PFSK-1 (cell line): ENCODE results near the gene EMILIN3.

Source experiments
- POLR2AphosphoS5 ChIP-seq: IDR thresholded peaks from 2 replicates; pipeline ENCODE4 v1.6.1; 2012; ENCODE audit warnings: low read depth, mild to moderate bottlenecking, control low read depth, low read length, moderate library complexity
- REST ChIP-seq, 2 experiments: IDR thresholded peaks; 2 replicates each; pipeline versions ENCODE4 v1.6.1 to v1.8.0; 2011 to 2012; ENCODE audit warnings: low read depth in 2 of 2, low read length in 2 of 2, control low read depth in 1 of 2, inconsistent platforms in 1 of 2, mild to moderate bottlenecking in 1 of 2, moderate library complexity in 1 of 2; ENCODE audit not compliant: insufficient read depth in 1 of 2
- SIN3A ChIP-seq: IDR thresholded peaks from 2 replicates; pipeline ENCODE4 v1.6.1; 2012; ENCODE audit warnings: mild to moderate bottlenecking, low read length, moderate library complexity, borderline replicate concordance; ENCODE audit not compliant: insufficient read depth
- TAF1 ChIP-seq: IDR thresholded peaks from 2 replicates; pipeline ENCODE4 v1.6.1; 2012; ENCODE audit warnings: low read length, control low read depth, borderline replicate concordance; ENCODE audit not compliant: insufficient read depth

- TF ChIP-seq SIN3A: no peak
- no peak for TF ChIP-seq POLR2AphosphoS5
- no peak for TF ChIP-seq REST (IDR thresholded peaks at IDR 0.05; ENCODE audit: insufficient read depth in 1 of 2, low read depth in 2 of 2, low read length in 2 of 2)
- TF ChIP-seq TAF1: no peak
Measured at GRCh38 chr20:41334443-41335421, 31.9 kb downstream of the EMILIN3 start.
